Endodermal cell (in vitro differentiated cells): ENCODE measurements around the gene NGDN. TPM values are rescaled to one million over a fixed set of nuclear protein-coding genes. Genes with fewer than 3 reads are reported as not detected.

ENCODE experiments used
- DNase-seq: peaks from one replicate; pipeline ENCODE4 v3.0.0-alpha.2; 2017
- H3K27ac ChIP-seq: 2 replicates; pipeline ENCODE4 v1.5.1; 2013; ENCODE audit warnings: mild to moderate bottlenecking, low read depth, low read length, moderate library complexity
- H3K27me3 ChIP-seq: 2 replicates; pipeline ENCODE4 v1.6.1; 2013; ENCODE audit warnings: mild to moderate bottlenecking, low read length, moderate library complexity; ENCODE audit not compliant: insufficient read depth, control insufficient read depth, poor library complexity, severe bottlenecking
- H3K36me3 ChIP-seq: 2 replicates; pipeline ENCODE4 v1.7.0; 2013; ENCODE audit warnings: mild to moderate bottlenecking, low read length, moderate library complexity; ENCODE audit not compliant: control insufficient read depth, insufficient read depth
- H3K4me1 ChIP-seq: one replicate; pipeline ENCODE4 v1.7.0; 2013; ENCODE audit warnings: low read length; ENCODE audit not compliant: control insufficient read depth, insufficient read depth
- H3K4me3 ChIP-seq: 2 replicates; pipeline ENCODE4 v1.5.1; 2013; ENCODE audit warnings: mild to moderate bottlenecking, low read length, moderate library complexity
- H3K9ac ChIP-seq: 2 replicates; pipeline ENCODE4 v1.6.1; 2013; ENCODE audit warnings: mild to moderate bottlenecking, low read length, moderate library complexity; ENCODE audit not compliant: poor library complexity, severe bottlenecking; ENCODE audit errors: extremely low read depth
- H3K9me3 ChIP-seq: 2 replicates; pipeline ENCODE4 v1.6.1; 2013; ENCODE audit warnings: mild to moderate bottlenecking, low read length, moderate library complexity; ENCODE audit not compliant: control insufficient read depth
- H3K27ac Mint-ChIP-seq: 2 replicates; pipeline ENCODE4 v1.8.0; 2020; ENCODE audit warnings: mixed read lengths
- H3K27me3 Mint-ChIP-seq: 2 replicates; pipeline ENCODE4 v1.8.0; 2021; ENCODE audit warnings: mild to moderate bottlenecking, mixed read lengths; ENCODE audit not compliant: insufficient read depth
- H3K36me3 Mint-ChIP-seq: 2 replicates; pipeline ENCODE4 v1.8.0; 2020; ENCODE audit warnings: low read depth, mixed read lengths
- H3K4me1 Mint-ChIP-seq: 2 replicates; pipeline ENCODE4 v1.8.0; 2020; ENCODE audit warnings: mixed read lengths
- H3K4me3 Mint-ChIP-seq: 2 replicates; pipeline ENCODE4 v1.8.0; 2020; ENCODE audit warnings: mild to moderate bottlenecking, moderate library complexity, mixed read lengths
- H3K9me3 Mint-ChIP-seq: 2 replicates; pipeline ENCODE4 v1.8.0; 2020; ENCODE audit warnings: mild to moderate bottlenecking, mixed read lengths
- CTCF ChIP-seq: fragments of 200-600 bp; sonication (generic); conservative IDR thresholded peaks from 2 replicates; pipeline ENCODE4 v1.5.0; 2021; ENCODE audit warnings: antibody characterized with exemption, mild to moderate bottlenecking
- WGBS, 2 experiments: methylation state at CpG; one replicate each; pipeline versions ENCODE4 v1.1.5 to v1.1.7; 2013; ENCODE audit warnings: missing lambda C conversion rate in 2 of 2, mixed read lengths in 1 of 2; ENCODE audit not compliant: insufficient coverage in 1 of 2, insufficient read length in 1 of 2; 5-methylcytosine and 5-hydroxymethylcytosine counted together
- total RNA-seq, 2 donors: library from RNA; stranded (reverse); fragmentation: NEBNext Ultra II Directional in 1 of 2; extraction: Animal tissue kit (Norgen Biotek cat#: 25700) in 1 of 2; gene quantifications; 2 replicates in 1 of 2; 3 replicates in 1 of 2; pipeline ENCODE4 v1.2.1, GENCODE V29; 2021

NGDN gene
- total RNA-seq, 2 donors from 2014 or later = 43.2 to 45.3 TPM

GRCh38 chr14:23460960-23461359 is 8.5 kb upstream of the NGDN start:
- peak; percentile 51 for TF ChIP-seq CTCF
- H3K9me3 Mint-ChIP-seq = peaks cover 8% of the 10 kb centered on the region
- Histone ChIP-seq H3K4me1 (no peaks in the 10 kb centered on the region), H3K36me3 (no peaks in the 10 kb centered on the region), H3K27me3 (peaks cover 11% of the 10 kb centered on the region), H3K9ac (no peak overlapping the region), H3K27ac (no peak overlapping the region), H3K9me3 (no peaks in the 10 kb centered on the region), H3K4me3 (no peak overlapping the region)
- H3K4me3 Mint-ChIP-seq = no peak overlapping the region
- no peaks in the 10 kb centered on the region for H3K36me3 Mint-ChIP-seq
- H3K4me1 Mint-ChIP-seq = no peaks in the 10 kb centered on the region
- H3K27me3 Mint-ChIP-seq = peaks cover 35% of the 10 kb centered on the region
- DNase-seq = no peak
- no peak overlapping the region for H3K27ac Mint-ChIP-seq

GRCh38 chr14:23464700-23465099 is 4.8 kb upstream of the NGDN start:
- no peak overlapping the region for H3K9ac ChIP-seq
- H3K27ac ChIP-seq = no peak overlapping the region
- Mint-ChIP-seq H3K4me1 (peaks cover 6% of the 10 kb centered on the region), H3K9me3 (peaks cover 8% of the 10 kb centered on the region), H3K36me3 (no peaks in the 10 kb centered on the region), H3K27me3 (peaks cover 35% of the 10 kb centered on the region), H3K4me3 (no peak overlapping the region), H3K27ac (no peak overlapping the region)
- no peak for DNase-seq
- H3K36me3 ChIP-seq = no peaks in the 10 kb centered on the region
- no peak overlapping the region for H3K4me3 ChIP-seq
- H3K4me1 ChIP-seq = no peaks in the 10 kb centered on the region
- H3K9me3 ChIP-seq = no peaks in the 10 kb centered on the region
- TF ChIP-seq CTCF = no peak
- H3K27me3 ChIP-seq = peaks cover 11% of the 10 kb centered on the region

GRCh38 chr14:23465261-23465660 is 4.2 kb upstream of the NGDN start:
- no peak for DNase-seq
- Mint-ChIP-seq H3K4me3 (no peak overlapping the region), H3K4me1 (peaks cover 6% of the 10 kb centered on the region), H3K9me3 (peaks cover 8% of the 10 kb centered on the region), H3K36me3 (no peaks in the 10 kb centered on the region), H3K27me3 (peaks cover 35% of the 10 kb centered on the region), H3K27ac (no peak overlapping the region)
- no peaks in the 10 kb centered on the region for H3K9me3 ChIP-seq
- H3K27ac ChIP-seq = no peak overlapping the region
- no peaks in the 10 kb centered on the region for H3K4me1 ChIP-seq
- WGBS, 2 experiments = 79 to 89% methylated on average over 3 of the region's 3 CpGs
- TF ChIP-seq CTCF = no peak
- no peak overlapping the region for H3K9ac ChIP-seq
- no peak overlapping the region for H3K4me3 ChIP-seq
- peaks cover 11% of the 10 kb centered on the region for H3K27me3 ChIP-seq
- no peaks in the 10 kb centered on the region for H3K36me3 ChIP-seq
